Endothelial cell of umbilical vein (primary cell): Measurements from ENCODE around the gene TRRAP. TPM values are rescaled to one million over a fixed set of nuclear protein-coding genes. Genes with fewer than 3 reads are reported as not detected.

Source experiments
- BruUV-seq: library from RNA; stranded (reverse); fragments of 400-500 nt; replicated peaks from 2 replicates; lab custom pipeline; 2021; lab: Mats Ljungman, UMichigan
- CTCF ChIA-PET: fragments of 300-600, 350-600 bp; sonication (Branson Sonifier 250); formaldehyde crosslinking; loops from one replicate; lab custom pipeline; 2021; ENCODE audit warnings: antibody characterized with exemption, inconsistent platforms; lab: Charles Lee
- POLR2A ChIA-PET: fragments of 300-600, 350-600 bp; sonication (Branson Sonifier 250); formaldehyde crosslinking; loops from one replicate; lab custom pipeline; 2021; ENCODE audit warnings: antibody characterized with exemption, inconsistent platforms; lab: Charles Lee
- DNase-seq: peaks from one replicate; pipeline ENCODE4 v3.0.0-alpha.2; 2011; ENCODE audit warnings: low read depth, low spot score
- FAIRE-seq: peaks from 2 replicates; lab custom pipeline; 2011; peaks lifted over from hg19 to GRCh38; lab: Jason Lieb, UNC
- H2AFZ ChIP-seq: 2 replicates; pipeline ENCODE4 v1.6.0; 2012; ENCODE audit warnings: low read depth, low read length, control low read depth, inconsistent platforms
- H3K27ac ChIP-seq: 2 replicates; pipeline ENCODE4 v1.5.1; 2011; ENCODE audit warnings: low read depth, mild to moderate bottlenecking, control low read depth, low read length, moderate library complexity; ENCODE audit not compliant: insufficient read depth
- H3K27me3 ChIP-seq, 2 experiments: 2 replicates each; pipeline versions ENCODE4 v1.6.0 to v1.6.1; 2011; ENCODE audit warnings: low read length in 2 of 2, mixed read lengths in 1 of 2; ENCODE audit not compliant: control insufficient read depth in 2 of 2, insufficient read depth in 2 of 2
- H3K36me3 ChIP-seq, 2 experiments: 2 replicates in 1 of 2; 3 replicates in 1 of 2; pipeline ENCODE4 v1.5.1; 2011; ENCODE audit warnings: low read length in 2 of 2, mild to moderate bottlenecking in 1 of 2, moderate library complexity in 1 of 2; ENCODE audit not compliant: control insufficient read depth in 2 of 2, insufficient read depth in 2 of 2; ENCODE audit errors: extremely low read depth in 1 of 2
- H3K4me1 ChIP-seq: 3 replicates; pipeline ENCODE4 v1.5.1; 2011; ENCODE audit warnings: mild to moderate bottlenecking, low read length; ENCODE audit not compliant: control insufficient read depth, insufficient read depth; ENCODE audit errors: extremely low read depth
- H3K4me2 ChIP-seq: 2 replicates; pipeline ENCODE4 v1.6.1; 2011; ENCODE audit warnings: low read length, control low read depth, mixed read lengths; ENCODE audit not compliant: insufficient read depth
- H3K4me3 ChIP-seq, 3 experiments: fragments of 200-600 bp in 1 of 3; sonication (generic), shearing (Covaris generic) in 1 of 3; replicated peaks in 1 of 3; 2 replicates each; pipeline ENCODE4 v1.5.1; 2011 to 2016; ENCODE audit warnings: control low read depth in 3 of 3, low read length in 3 of 3, mild to moderate bottlenecking in 2 of 3, inconsistent platforms in 1 of 3, low read depth in 1 of 3, moderate library complexity in 1 of 3; ENCODE audit not compliant: insufficient read depth in 1 of 3
- H3K79me2 ChIP-seq: 2 replicates; pipeline ENCODE4 v1.6.0; 2012; ENCODE audit warnings: low read length, inconsistent platforms; ENCODE audit not compliant: control insufficient read depth, insufficient read depth
- H3K9ac ChIP-seq: replicated peaks from 2 replicates; pipeline ENCODE3; 2011; ENCODE audit warnings: low read length, control low read depth; ENCODE audit not compliant: insufficient read depth; ENCODE audit errors: extremely low read depth
- H3K9me1 ChIP-seq: replicated peaks from 3 replicates; pipeline ENCODE4 v1.6.0; 2011; ENCODE audit warnings: mild to moderate bottlenecking, low read length; ENCODE audit not compliant: control insufficient read depth, insufficient read depth; ENCODE audit errors: extremely low read depth
- H3K9me3 ChIP-seq: replicated peaks from 2 replicates; pipeline ENCODE4 v1.5.1; 2012; ENCODE audit warnings: low read length, inconsistent platforms; ENCODE audit not compliant: control insufficient read depth, insufficient read depth
- H4K20me1 ChIP-seq: replicated peaks from 2 replicates; pipeline ENCODE3; 2011; ENCODE audit warnings: mild to moderate bottlenecking, low read length; ENCODE audit not compliant: control insufficient read depth, insufficient read depth; ENCODE audit errors: extremely low read depth
- CTCF ChIP-seq, 2 donors: IDR thresholded peaks; 1 replicate in 1 of 2; 2 replicates in 1 of 2; pipeline ENCODE4 v1.5.1; 2011; ENCODE audit warnings: low read length in 2 of 2, mild to moderate bottlenecking in 2 of 2, moderate library complexity in 2 of 2, control low read depth in 1 of 2, inconsistent platforms in 1 of 2, low read depth in 1 of 2; ENCODE audit not compliant: insufficient read depth in 1 of 2; ENCODE audit errors: extremely low read depth in 1 of 2
- EZH2 ChIP-seq: IDR thresholded peaks from 2 replicates; pipeline ENCODE4 v1.6.1; 2012; ENCODE audit warnings: borderline replicate concordance, low read depth, mild to moderate bottlenecking, moderate library complexity, low read length, inconsistent platforms; ENCODE audit not compliant: severe bottlenecking
- FOS ChIP-seq: IDR thresholded peaks from 2 replicates; pipeline ENCODE4 v1.6.1; 2011; ENCODE audit warnings: mild to moderate bottlenecking, low read length, moderate library complexity, borderline replicate concordance; ENCODE audit not compliant: insufficient read depth
- GATA2 ChIP-seq: IDR thresholded peaks from 2 replicates; pipeline ENCODE4 v1.7.0; 2011; ENCODE audit warnings: low read depth, mild to moderate bottlenecking, moderate library complexity, mixed read lengths, low read length; ENCODE audit not compliant: insufficient read length, insufficient read depth
- JUN ChIP-seq: IDR thresholded peaks from 2 replicates; pipeline ENCODE4 v1.6.1; 2011; ENCODE audit warnings: borderline replicate concordance, low read depth; ENCODE audit not compliant: insufficient read length, insufficient read depth
- MAX ChIP-seq: IDR thresholded peaks from 2 replicates; pipeline ENCODE4 v1.6.1; 2011; ENCODE audit not compliant: insufficient read depth, insufficient read length
- MYC ChIP-seq: IDR thresholded peaks from one replicate; pipeline ENCODE4 v1.6.1; 2011; ENCODE audit warnings: mild to moderate bottlenecking, low read depth, low read length
- POLR2A ChIP-seq: IDR thresholded peaks from 2 replicates; pipeline ENCODE4 v1.6.1; 2012; ENCODE audit warnings: low read depth, mild to moderate bottlenecking, control low read depth, low read length
- POLR2AphosphoS5 ChIP-seq: IDR thresholded peaks from 2 replicates; pipeline ENCODE4 v1.6.1; 2012; ENCODE audit warnings: low read depth, mild to moderate bottlenecking, control low read depth, low read length, moderate library complexity; ENCODE audit not compliant: insufficient read depth
- dilution Hi-C: fragments of 300-500 bp; cut with MboI; formaldehyde crosslinking; loops from one replicate; pipeline ENCODE4 v1.15.0; 2019; ENCODE audit warnings: low sequenced_read_pairs; ENCODE audit not compliant: extremely low pct_ligation_motif_present
- intact Hi-C: fragments of 100-400 bp; cut with micrococcal nuclease; formaldehyde crosslinking; loops from one replicate; pipeline ENCODE4 v1.10.0; 2022
- polyA plus RNA-seq, 4 experiments: library from polyadenylated mRNA; depleted of rRNA in 3 of 4; stranded (reverse) in 3 of 4; unstranded in 1 of 4; fragments of >200 nt; gene quantifications; 2 replicates each; pipeline versions ENCODE4 v1.2.1 to v1.2.3, GENCODE V29; 2011 to 2012; ENCODE audit warnings: missing spikeins in 1 of 4
- total RNA-seq: library from RNA; stranded (reverse); gene quantifications from 2 replicates; pipeline ENCODE4 v1.2.3, GENCODE V29; 2021

The TRRAP gene
- total and polyA plus RNA-seq, 2 donors (not counting 3 experiments of a cell fraction or from before 2014, with no cell fraction given), result 21.8 to 45.8 TPM

GRCh38 chr7:98992076-98992475, 113.7 kb downstream of the TRRAP start:
- TF ChIP-seq MYC (no peak), MAX (no peak), FOS (no peak), POLR2A (no peak), POLR2AphosphoS5 (no peak), JUN (no peak), EZH2 (no peak), GATA2 (no peak), CTCF (IDR thresholded peaks at IDR 0.05; ENCODE audit: extremely low read depth in 1 of 2, insufficient read depth in 1 of 2, low read depth in 1 of 2, low read length in 2 of 2) (no peak)
- Histone ChIP-seq H3K4me1 (no peaks in the 10 kb centered on the region), H3K9me1 (no peaks in the 10 kb centered on the region), H2AFZ (no peak overlapping the region), H4K20me1 (no peaks in the 10 kb centered on the region), H3K9ac (no peak overlapping the region), H3K4me2 (no peak overlapping the region), H3K79me2 (no peaks in the 10 kb centered on the region), H3K27me3 (no peaks in the 10 kb centered on the region), H3K9me3 (no peaks in the 10 kb centered on the region), H3K4me3 (no peak overlapping the region), H3K27ac (no peak overlapping the region), H3K36me3 (peaks cover 19 to 62% of the 10 kb centered on the region in 2 experiments)
- intact Hi-C loops (no loop called here), dilution Hi-C loops (no loop called here)
- POLR2A ChIA-PET, result no interaction called here
- BruUV-seq, result no TSS peak
- FAIRE-seq (no peak), DNase-seq (no peak)
- CTCF ChIA-PET, result interaction anchor here (0.6 kb wide), 1 partner anchor 17 kb away, joined by 3 read pairs; no protein-coding TSS in a partner anchor
